ENCODE results near the gene AQP10.

DNA sequence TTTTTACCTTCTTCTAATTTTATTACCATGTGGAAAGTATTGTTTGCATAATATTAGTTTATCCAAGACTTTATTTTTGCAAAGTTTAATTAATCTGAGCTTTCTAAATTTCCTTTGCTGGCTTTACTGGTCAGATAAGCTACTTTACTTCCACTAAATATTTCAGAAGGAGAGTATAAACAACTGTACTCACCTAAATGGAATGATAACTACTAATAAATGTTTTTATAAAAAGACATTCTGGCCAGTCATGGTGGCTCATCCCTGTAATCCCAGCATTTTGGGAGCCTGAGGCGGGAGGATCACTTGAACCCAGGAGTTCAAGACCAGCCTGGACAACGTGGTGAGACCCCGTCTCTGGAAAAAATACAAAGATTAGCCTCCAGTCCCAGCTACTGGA lies 40.5 kb downstream of the AQP10 start:
- TF ChIP-seq CTCF (IDR thresholded peaks at IDR 0.05) (no peak), POLR2A (IDR thresholded peaks at IDR 0.05) (no peak), EP300 (IDR thresholded peaks at IDR 0.05) (no peak)
